ENCODE data around the gene PARVB.

GRCh38 chr22:44211256-44211945 lies 187.3 kb downstream of the PARVB start:
- TF ChIP-seq EZH2 (IDR thresholded peaks at IDR 0.05; ENCODE audit: low read length, missing control alignments) (no peak), CTCF (conservative IDR thresholded peaks at IDR 0.05 in 1 of 2, IDR thresholded peaks at IDR 0.05 in 1 of 2; ENCODE audit: low read depth in 1 of 2, low read length in 2 of 2) (no peak)
